ENCODE data around the gene AFF3.

Gene AFF3

DNA sequence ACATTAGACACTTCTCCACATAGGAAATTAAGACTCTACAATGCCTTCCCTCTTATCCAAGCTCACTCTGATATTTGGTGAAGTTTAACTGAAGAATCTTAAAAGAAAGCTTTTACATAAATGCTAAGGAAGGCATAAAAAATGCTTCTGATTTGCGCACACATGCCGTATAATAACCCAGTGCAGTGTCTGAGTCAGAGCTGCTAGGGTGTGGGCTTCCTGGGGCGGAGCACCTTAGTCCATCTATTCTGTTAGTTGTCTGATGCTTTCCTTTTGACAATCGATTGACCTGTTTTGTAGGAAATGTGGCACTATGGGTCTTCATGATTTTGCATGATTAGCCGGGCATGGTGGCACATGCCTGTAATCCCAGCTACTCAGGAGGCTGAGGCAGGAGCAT, 231.5 kb downstream of the AFF3 start:
- no peak overlapping the region for H3K4me3 ChIP-seq (ENCODE audit: low read depth, low read length)
- TF ChIP-seq, protein P1, sequence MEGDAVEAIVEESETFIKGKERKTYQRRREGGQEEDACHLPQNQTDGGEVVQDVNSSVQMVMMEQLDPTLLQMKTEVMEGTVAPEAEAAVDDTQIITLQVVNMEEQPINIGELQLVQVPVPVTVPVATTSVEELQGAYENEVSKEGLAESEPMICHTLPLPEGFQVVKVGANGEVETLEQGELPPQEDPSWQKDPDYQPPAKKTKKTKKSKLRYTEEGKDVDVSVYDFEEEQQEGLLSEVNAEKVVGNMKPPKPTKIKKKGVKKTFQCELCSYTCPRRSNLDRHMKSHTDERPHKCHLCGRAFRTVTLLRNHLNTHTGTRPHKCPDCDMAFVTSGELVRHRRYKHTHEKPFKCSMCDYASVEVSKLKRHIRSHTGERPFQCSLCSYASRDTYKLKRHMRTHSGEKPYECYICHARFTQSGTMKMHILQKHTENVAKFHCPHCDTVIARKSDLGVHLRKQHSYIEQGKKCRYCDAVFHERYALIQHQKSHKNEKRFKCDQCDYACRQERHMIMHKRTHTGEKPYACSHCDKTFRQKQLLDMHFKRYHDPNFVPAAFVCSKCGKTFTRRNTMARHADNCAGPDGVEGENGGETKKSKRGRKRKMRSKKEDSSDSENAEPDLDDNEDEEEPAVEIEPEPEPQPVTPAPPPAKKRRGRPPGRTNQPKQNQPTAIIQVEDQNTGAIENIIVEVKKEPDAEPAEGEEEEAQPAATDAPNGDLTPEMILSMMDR (IDR thresholded peaks at IDR 0.05; ENCODE audit: borderline replicate concordance, insufficient read depth, low read depth, low read length), result no peak

DNA sequence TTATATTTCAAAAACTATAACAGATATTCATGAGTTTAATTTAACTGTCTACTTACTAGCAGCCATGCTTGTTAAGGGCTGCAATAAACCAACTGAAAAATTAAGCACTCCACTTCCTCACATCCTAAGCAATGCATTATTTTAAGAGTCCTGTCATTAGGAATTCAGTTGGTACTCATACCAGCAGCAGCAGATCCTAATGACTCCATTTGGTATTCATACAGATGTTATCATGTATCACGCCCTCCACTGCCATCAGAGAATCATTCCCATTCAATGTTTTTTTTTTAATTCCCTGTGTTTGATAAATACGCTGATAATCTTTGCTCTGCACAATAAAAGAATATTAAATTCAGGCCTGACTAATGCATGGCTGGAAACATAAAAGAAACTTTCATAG, 236.8 kb downstream of the AFF3 start:
- TF ChIP-seq, protein P1 (IDR thresholded peaks at IDR 0.05; ENCODE audit: borderline replicate concordance, insufficient read depth, low read depth, low read length), result no peak
- H3K4me3 ChIP-seq (ENCODE audit: low read depth, low read length), result no peak overlapping the region

DNA sequence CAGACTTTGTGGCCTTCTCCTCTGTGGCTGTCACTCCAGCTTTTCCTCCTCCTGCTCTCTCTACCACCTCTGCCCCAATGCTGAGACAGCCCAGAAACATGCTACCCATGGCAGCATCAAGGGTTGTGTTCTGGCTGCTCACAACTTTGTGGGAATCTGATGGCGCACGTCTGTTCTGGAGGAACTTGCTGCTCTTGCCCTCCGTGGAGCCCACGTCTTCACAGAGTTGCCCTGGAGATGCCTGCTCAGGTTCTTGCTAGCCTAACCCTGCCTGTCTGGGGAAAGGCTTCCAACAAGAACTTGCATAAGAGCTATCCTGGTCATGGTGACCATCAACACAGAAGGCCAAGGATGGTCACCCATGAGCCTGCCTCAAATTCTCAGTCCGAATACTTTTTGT, 237.4 kb downstream of the AFF3 start:
- H3K4me3 ChIP-seq (ENCODE audit: low read depth, low read length), result no peak overlapping the region
- TF ChIP-seq, protein P1 (IDR thresholded peaks at IDR 0.05; ENCODE audit: borderline replicate concordance, insufficient read depth, low read depth, low read length), result no peak

DNA sequence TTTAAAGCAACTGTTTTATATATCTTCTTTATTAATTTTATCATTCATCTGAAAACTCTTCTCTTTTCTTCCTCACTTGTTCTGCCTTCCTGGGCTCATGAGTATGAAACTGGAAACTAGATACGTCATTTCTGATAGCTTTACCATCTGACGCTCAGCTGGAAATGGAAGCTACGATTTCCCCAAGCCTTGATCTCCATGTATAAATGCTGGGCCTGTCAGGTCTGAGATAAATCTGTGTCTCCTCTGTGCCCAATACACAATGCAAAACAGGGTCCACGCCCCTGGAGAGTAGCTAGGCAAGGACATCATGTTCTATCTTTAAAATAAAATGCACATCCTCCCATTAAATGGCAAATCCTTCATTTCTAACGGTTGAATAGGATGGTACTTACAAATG, 238.4 kb downstream of the AFF3 start:
- H3K4me3 ChIP-seq (ENCODE audit: low read depth, low read length), result no peak overlapping the region
- TF ChIP-seq, protein P1 (IDR thresholded peaks at IDR 0.05; ENCODE audit: borderline replicate concordance, insufficient read depth, low read depth, low read length), result no peak

DNA sequence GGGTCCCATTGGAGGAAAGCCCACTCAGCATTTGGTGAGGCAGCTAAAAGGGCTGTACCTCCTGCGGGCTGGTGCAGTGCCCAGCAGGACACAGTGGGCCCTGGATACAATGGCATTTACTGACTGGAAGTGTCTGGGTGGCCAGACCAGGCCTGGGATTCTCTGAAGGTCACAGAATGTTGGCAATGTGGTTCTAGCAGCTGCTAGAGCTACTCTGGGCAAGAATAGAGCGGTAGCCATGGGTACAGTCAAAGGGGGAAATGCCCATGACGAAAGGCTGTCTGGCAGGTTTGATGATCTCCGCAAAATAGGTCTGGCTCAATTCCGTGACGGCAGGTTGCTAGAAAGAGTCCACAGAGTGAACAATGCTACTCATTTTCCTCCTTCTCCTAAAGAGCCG, 241.8 kb downstream of the AFF3 start:
- H3K4me3 ChIP-seq (ENCODE audit: low read depth, low read length), result no peak overlapping the region
- TF ChIP-seq, protein P1 (IDR thresholded peaks at IDR 0.05; ENCODE audit: borderline replicate concordance, insufficient read depth, low read depth, low read length), result no peak

DNA sequence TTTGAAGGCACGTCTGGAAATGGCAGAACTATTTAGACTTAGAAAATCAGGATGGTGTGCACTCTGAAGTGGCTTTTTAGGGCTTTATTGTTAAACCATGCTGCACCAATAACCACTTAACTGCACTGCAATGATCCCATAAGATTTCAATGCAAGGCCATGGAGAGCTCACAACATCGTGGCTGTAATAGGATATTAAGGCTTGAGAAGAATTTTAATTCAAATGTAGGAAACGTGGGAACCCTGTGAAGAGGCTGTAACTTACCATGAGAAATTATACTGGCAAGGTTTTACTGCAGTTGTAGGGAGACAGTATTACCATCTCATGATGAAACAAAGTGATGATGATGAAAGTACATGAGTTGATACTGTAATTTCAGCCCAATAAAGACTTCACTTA, 242.5 kb downstream of the AFF3 start:
- no peak overlapping the region for H3K4me3 ChIP-seq (ENCODE audit: low read depth, low read length)
- TF ChIP-seq, protein P1 (IDR thresholded peaks at IDR 0.05; ENCODE audit: borderline replicate concordance, insufficient read depth, low read depth, low read length), result no peak

DNA sequence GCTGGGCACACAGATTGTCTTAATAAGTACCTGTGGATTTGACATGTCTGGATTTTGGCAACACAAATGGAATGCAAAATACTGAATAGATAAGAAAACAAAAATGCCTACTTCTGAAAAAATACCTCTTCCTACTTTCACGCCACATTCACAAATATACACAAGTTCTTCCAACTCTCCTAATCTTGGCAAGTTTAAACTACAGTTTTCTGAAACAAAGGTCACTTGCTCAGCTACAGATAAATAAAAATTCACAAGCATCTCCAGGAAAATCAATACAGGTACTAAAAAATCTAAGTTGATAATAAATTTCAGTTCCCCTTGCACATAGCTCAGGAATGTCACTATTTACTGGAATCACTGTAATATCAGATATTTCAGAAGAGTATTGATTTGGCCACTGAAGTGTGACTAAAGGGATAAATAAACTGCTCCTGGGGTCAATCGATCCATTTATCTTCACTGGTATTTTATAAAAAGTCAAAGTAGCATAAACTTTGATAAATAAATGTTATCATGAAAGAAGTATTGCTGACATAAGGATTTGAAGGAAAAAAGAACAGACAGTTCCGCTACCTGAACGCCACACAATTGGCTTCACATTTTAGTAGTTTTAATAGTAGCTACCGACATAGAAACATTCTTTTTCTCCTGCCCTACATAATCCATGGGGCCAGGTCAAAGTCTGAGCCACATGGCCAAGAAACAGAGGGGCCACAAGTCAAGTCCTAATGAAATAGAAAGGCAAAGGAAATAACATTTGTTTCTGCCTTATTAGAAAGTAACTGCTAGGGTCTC, 243.1 kb downstream of the AFF3 start:
- TF ChIP-seq, protein P1 (IDR thresholded peaks at IDR 0.05; ENCODE audit: borderline replicate concordance, insufficient read depth, low read depth, low read length), result no peak
- H3K4me3 ChIP-seq (ENCODE audit: low read depth, low read length), result no peak overlapping the region

Measured in GM12875 (cell line).